Urothelium cell line (cell line): Measurements from ENCODE around the gene HACE1.
A peak's percentile ranks its signal among the peaks of the same experiment; 100 is the strongest.

Experiments used
- DNase-seq: peaks from one replicate; pipeline ENCODE4 v3.0.0; 2011; ENCODE audit warnings: low spot score, mixed read lengths
- FAIRE-seq: peaks from 2 replicates; lab custom pipeline; 2011; peaks lifted over from hg19 to GRCh38; lab: Jason Lieb, UNC

HACE1 gene

GRCh38 chr6:104692008-104692407 lies 167.7 kb downstream of the HACE1 start:
- no peak for FAIRE-seq
- DNase-seq: no peak

DNA sequence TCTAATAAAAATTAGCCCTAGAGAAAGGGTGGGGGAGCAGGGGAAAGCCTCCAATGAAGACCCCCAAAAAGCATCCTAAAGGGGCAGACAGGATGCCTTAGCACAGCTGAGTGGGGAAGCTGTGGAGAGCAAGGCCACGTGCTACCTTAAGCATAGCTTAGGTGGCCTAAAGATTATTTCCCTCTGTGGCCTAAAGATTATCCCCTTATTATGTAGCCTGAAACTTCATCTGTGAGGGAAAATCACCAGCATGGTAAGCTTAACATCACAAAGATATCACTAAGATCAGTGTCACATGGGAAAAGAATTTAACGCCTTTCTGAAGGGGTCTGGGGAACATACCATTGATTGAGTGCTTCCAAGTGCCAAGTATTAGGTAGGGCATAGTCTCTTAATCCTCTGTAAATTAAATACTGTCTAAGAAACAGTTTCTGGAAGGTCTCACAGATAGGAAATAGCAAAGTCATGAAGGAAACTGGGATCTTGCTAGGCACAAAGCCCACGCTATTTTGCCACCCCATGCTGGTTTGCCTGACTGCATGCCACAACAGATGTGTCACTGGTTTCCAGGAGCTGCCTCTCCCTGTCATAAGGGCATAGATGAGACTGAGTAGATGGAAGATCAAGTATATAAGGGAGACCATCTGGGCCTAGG lies 170.0 kb downstream of the HACE1 start:
- DNase-seq (peak; percentile 6), FAIRE-seq (no peak)

DNA sequence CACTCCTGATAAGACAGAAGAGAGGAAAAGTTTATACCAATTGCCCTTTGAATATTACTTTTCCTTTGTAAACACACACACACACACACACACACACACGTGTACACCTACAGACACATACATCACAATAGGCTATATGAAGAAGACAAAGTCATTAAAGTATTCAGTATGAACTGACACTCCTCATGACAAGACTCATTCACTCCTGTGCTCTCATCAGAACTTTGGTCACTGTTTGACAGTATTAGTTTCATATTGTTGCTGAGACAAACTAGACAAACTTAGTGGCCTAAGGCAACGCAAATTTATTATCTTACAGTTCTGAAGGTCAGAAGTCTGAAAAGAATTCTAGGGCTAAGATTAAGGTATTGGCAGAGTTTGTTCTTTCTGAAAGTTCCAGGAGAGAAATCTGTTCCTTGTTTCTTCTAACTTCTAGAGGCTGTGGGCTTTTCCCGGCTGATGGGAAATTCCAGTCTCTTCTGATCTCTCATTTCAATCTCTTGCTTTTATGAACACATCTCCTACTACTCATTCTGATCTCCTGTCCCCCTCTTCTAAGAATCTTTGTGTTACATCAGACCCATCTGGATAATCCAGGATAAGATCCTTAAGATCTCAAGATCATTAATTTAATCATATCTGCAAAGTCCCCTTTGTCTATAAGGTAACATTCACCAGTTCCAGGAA lies 171.3 kb downstream of the HACE1 start:
- FAIRE-seq: no peak
- DNase-seq: no peak

GRCh38 chr6:104686550-104687175 lies 173.1 kb downstream of the HACE1 start:
- DNase-seq: no peak

GRCh38 chr6:104685871-104686549 lies 173.7 kb downstream of the HACE1 start:
- no peak for DNase-seq
- no peak for FAIRE-seq

More at GRCh38 chr6:104686550-104687175, 173.1 kb downstream of the HACE1 start:
- FAIRE-seq: no peak

- FAIRE-seq (no peak), DNase-seq (no peak)
Measured at GRCh38 chr6:104684911-104685415, 174.8 kb downstream of the HACE1 start.

DNA sequence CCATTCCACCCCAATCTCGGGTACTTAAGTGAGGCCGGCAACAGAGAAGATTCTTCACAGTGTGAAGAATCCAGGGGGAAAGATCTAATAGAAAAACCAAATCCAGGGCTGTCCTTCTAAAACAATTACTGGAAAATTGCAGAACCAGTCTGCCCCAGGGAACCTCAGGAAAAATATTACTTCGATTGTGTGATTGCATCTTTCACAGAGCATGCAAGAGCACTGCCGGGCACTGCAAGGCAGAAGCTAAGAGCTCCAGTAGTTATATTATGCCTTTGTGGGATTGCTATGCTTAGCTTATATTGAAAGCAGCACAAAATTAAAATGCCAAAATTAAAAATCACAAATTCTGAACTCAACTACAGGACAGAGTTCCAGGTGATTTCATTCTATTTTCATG lies 175.9 kb downstream of the HACE1 start:
- DNase-seq (no peak), FAIRE-seq (no peak)

- peak; percentile 65 for DNase-seq
Measured at GRCh38 chr6:104682722-104683643, 176.7 kb downstream of the HACE1 start.

DNA sequence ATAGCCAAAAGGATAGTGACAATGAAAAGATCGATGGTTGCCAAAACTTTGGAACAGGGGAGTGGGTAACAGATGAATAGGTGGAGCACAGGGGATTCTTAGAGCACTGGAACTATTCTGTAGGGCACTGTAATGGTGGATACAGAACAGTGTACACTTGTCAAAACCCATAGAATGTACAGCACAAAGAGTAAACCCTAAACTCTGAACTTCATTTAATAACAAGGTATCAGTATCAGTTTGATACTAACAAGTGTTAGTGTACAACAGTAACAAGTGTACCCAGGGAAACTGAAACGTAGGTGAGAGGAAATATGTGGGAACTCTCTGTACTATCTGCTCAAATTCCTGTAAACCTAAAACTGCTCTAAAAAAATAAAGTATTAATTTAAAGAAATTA lies 179.2 kb downstream of the HACE1 start:
- DNase-seq (no peak), FAIRE-seq (no peak)

More at GRCh38 chr6:104682722-104683643, 176.7 kb downstream of the HACE1 start:
- FAIRE-seq: no peak

- FAIRE-seq (no peak), DNase-seq (no peak)
Measured at GRCh38 chr6:104679971-104680370, 179.7 kb downstream of the HACE1 start.
